ENCODE results near the gene TPSAB1. TPM values are rescaled to one million over a fixed set of nuclear protein-coding genes. Genes with fewer than 3 reads are reported as not detected.
"Not testable (repeated sequence)": the region's sequence is repeated elsewhere in the genome, so short reads cannot be mapped to it uniquely, and the experiment has no call there.

The TPSAB1 gene
- total RNA-seq (10 to 100 TPM in 2 of 7 donors, 1 to 10 TPM in 3, under 1 TPM in 1, not detected in 1; 0.60 to 17.9 (median 1.8) TPM), polyA plus RNA-seq (under 1 TPM; 0.26 to 0.65 (median 0.59) TPM)
- long read RNA-seq, donor 1 = 0 reads
- long read RNA-seq, donor 2, partial matches to known transcripts = 0 of 1 reads
- long read RNA-seq, donor 2, other reads (novel, unspliced or antisense) = 0 of 1 reads

DNA sequence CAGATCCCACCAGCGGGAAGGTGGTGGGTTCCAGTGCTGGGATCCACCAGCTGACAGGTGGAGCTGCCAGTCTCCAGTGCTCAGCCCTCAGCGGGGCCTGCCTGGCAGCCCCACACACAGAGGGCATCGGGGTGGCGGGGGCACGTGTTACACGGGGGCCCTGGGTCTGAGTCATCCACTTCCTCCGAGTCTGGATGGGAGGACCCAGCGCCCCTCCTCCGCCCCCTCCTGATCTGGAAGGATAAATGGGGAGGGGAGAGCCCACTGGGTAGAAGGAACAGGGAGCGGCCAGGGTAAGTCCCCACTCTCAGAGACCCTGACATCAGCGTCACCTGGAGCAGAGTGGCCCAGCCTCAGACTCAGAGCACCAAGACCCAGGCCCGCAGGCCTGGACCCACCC lies at the start of gene TPSAB1:
TSS of gene TPSAB1 (plus strand) at position 270 of the 400 bp plus-strand sequence. CDS start 234 bp downstream, outside the sequence.
- intact Hi-C loops (cut with DNase I; ENCODE audit: low total_unique reads); H3K27ac ChIP-seq; H3K4me3 ChIP-seq; H3K4me1 ChIP-seq; H3K36me3 ChIP-seq; H3K9me3 ChIP-seq; DNase-seq: not testable (repeated sequence)
- H3K27me3 ChIP-seq (replicated peaks in 1 of 7) = peaks cover 0 to 23% (median 0%) of the 10 kb centered on the region in 7 donors
- WGBS, 5 donors = 46 to 58% (median 50%) methylated on average over 4 to 8 of the region's 12 CpGs; no CpG with 5 or more reads in 2 of the 5 donors

DNA sequence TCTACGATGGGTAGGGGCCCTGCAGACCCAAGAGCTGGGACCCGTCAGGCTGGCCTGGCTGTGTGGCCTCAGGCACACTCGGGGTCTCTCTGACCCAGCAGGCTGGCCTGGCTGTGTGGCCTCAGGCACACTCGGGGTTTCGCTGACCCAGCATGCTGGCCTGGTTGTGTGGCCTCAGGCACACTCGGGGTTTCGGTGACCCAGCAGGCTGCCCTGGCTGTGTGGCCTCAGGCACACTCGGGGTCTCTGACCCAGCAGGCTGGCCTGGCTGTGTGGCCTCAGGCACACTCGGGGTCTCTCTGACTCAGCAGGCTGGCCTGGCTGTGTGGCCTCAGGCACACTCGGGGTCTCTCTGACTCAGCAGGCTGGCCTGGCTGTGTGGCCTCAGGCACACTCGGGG lies 49.7 kb upstream of the TPSAB1 start:
- H3K27me3 ChIP-seq (replicated peaks in 1 of 7) = peaks cover 0 to 77% (median 11%) of the 10 kb centered on the region in 7 donors
- H3K9me3 ChIP-seq; intact Hi-C loops (cut with DNase I; ENCODE audit: low total_unique reads); DNase-seq; H3K27ac ChIP-seq; H3K36me3 ChIP-seq; H3K4me1 ChIP-seq; H3K4me3 ChIP-seq: not testable (repeated sequence)
- 52 to 88% (median 83%) methylated on average over 2 to 11 of the region's 11 CpGs for WGBS, 5 donors

DNA sequence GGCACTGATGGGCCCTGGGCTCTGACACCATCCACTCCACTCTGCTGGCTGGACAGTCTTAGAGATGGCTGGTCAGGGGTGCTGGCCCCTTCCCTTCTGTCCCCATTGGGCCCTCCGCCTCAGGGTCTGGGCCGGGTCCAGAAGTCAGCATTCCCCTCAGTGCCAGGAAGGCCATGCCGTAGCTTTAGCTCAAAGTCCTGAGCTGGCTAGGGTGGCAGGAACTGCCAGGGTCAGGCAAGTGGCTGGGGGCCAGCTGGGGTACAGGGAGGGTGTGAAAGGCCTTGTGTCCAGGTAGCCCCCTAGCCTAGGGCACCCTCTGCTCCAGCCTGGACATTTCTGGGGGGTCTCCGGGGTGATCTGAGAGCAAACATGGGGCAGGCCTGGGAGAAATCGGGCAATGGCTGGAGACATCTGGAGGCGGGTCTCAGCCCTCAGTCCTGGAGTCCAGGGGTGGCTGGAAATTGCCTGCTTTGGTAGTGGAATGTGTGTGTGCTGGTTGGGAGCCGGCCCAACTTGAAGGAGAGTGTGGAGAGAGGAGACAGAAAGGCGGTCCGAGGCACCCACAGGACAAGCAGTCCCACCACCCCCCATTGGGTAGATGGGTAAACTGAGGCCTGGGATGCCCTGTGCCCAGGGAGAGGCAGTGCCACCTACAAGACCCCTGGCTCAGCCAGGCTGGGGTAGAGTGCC lies 48.0 kb upstream of the TPSAB1 start:
- no peaks in the 10 kb centered on the region for H3K9me3 ChIP-seq
- DNase-seq = no peak
- TF ChIP-seq, protein P1, sequence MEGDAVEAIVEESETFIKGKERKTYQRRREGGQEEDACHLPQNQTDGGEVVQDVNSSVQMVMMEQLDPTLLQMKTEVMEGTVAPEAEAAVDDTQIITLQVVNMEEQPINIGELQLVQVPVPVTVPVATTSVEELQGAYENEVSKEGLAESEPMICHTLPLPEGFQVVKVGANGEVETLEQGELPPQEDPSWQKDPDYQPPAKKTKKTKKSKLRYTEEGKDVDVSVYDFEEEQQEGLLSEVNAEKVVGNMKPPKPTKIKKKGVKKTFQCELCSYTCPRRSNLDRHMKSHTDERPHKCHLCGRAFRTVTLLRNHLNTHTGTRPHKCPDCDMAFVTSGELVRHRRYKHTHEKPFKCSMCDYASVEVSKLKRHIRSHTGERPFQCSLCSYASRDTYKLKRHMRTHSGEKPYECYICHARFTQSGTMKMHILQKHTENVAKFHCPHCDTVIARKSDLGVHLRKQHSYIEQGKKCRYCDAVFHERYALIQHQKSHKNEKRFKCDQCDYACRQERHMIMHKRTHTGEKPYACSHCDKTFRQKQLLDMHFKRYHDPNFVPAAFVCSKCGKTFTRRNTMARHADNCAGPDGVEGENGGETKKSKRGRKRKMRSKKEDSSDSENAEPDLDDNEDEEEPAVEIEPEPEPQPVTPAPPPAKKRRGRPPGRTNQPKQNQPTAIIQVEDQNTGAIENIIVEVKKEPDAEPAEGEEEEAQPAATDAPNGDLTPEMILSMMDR (IDR thresholded peaks at IDR 0.05 in 8 of 11, conservative IDR thresholded peaks at IDR 0.05 in 3 of 11) = no peak
- TF ChIP-seq POLR2AphosphoS5 (IDR thresholded peaks at IDR 0.05) (no peak), POLR2A (IDR thresholded peaks at IDR 0.05) (no peak)
- H3K36me3 ChIP-seq = no peaks in the 10 kb centered on the region
- H3K27ac ChIP-seq = no peak overlapping the region
- peaks cover 0 to 5% (median 0%) of the 10 kb centered on the region in 6 donors for H3K4me1 ChIP-seq
- peaks cover 0 to 90% (median 7%) of the 10 kb centered on the region in 7 donors for H3K27me3 ChIP-seq (replicated peaks in 1 of 7)
- intact Hi-C loops (cut with DNase I; ENCODE audit: low total_unique reads) = no loop called here
- WGBS, 5 donors = 80 to 86% (median 82%) methylated on average over 9 of the region's 9 CpGs
- no peak overlapping the region for H3K4me3 ChIP-seq

DNA sequence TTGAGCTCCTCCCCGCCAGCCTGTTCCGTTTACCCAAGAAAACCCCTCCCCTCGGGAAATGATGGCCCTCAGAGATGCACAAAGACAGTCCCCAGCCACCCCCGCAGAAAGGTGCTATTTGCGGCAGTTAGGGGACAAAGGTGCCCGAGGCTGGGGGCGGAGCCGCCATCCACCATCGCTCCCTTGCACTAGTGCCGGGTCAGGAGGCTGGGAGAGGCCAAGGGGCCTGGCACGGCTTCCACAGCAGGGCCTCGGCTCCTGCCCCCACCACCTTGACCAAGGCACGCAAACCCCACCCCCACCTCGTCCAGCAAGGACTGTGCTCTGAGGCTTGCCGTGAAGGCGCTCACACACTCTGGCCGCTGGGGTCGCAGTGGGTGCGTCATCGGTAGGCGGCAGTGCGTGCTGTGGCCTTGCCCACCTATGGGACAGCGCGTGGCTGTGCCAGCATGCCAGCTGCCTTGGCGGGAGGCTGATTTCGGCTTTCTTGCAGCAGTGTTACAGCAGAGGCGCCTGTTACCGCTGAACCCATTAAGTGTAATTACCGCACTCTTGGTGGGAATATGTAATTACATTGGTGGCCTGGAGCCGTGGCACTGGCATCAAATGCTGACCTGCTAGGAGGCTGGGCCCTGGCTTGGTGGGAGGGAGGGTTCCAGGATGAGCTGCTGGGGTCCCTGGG lies 47.2 kb upstream of the TPSAB1 start:
- H3K9me3 ChIP-seq = no peaks in the 10 kb centered on the region
- no peaks in the 10 kb centered on the region for H3K36me3 ChIP-seq
- peaks cover 0 to 84% (median 7%) of the 10 kb centered on the region in 7 donors for H3K27me3 ChIP-seq (replicated peaks in 1 of 7)
- H3K4me1 ChIP-seq = peaks cover 0 to 5% (median 0%) of the 10 kb centered on the region in 6 donors
- TF ChIP-seq POLR2AphosphoS5 (IDR thresholded peaks at IDR 0.05) (no peak), POLR2A (IDR thresholded peaks at IDR 0.05) (no peak)
- TF ChIP-seq, protein P1 (IDR thresholded peaks at IDR 0.05 in 8 of 11, conservative IDR thresholded peaks at IDR 0.05 in 3 of 11) = no peak
- DNase-seq = no peak
- no peak overlapping the region for H3K27ac ChIP-seq
- 64 to 74% (median 68%) methylated on average over 11 to 30 of the region's 30 CpGs for WGBS, 5 donors
- intact Hi-C loops (cut with DNase I; ENCODE audit: low total_unique reads) = no loop called here
- H3K4me3 ChIP-seq = no peak overlapping the region

Data from spleen (tissue), 13 donors.